Lower lobe of right lung (tissue), 2 donors: ENCODE results near the gene ITIH1. TPM values are rescaled to one million over a fixed set of nuclear protein-coding genes. Genes with fewer than 3 reads are reported as not detected.

ENCODE experiments used
- ATAC-seq, 2 donors: fragments of 200-7000 bp; cut with Tn5 transposase; one replicate each; pipeline ENCODE4 v1.9.1; 2020 to 2022; ENCODE audit warnings: mild to moderate bottlenecking in 2 of 2, moderate library complexity in 2 of 2
- DNase-seq: peaks from one replicate; pipeline ENCODE4 v3.0.0-alpha.2; 2020
- H3K27ac ChIP-seq: fragments of 200-600 bp; one replicate; pipeline ENCODE4 v1.8.0; 2022
- H3K27me3 ChIP-seq: fragments of 200-600 bp; one replicate; pipeline ENCODE4 v1.8.0; 2022; ENCODE audit warnings: low read depth
- H3K36me3 ChIP-seq: fragments of 200-600 bp; one replicate; pipeline ENCODE4 v1.8.0; 2022; ENCODE audit warnings: mild to moderate bottlenecking
- H3K4me1 ChIP-seq: fragments of 200-600 bp; one replicate; pipeline ENCODE4 v1.8.0; 2022
- H3K4me3 ChIP-seq: fragments of 200-600 bp; one replicate; pipeline ENCODE4 v1.8.0; 2022; ENCODE audit warnings: mild to moderate bottlenecking
- H3K9me3 ChIP-seq: fragments of 200-600 bp; one replicate; pipeline ENCODE4 v1.8.0; 2022
- intact Hi-C: fragments of 100-400 bp; cut with DNase I; formaldehyde crosslinking; loops from one replicate; pipeline ENCODE4 v1.11.0; 2022
- total RNA-seq: library from RNA; stranded (reverse); fragmentation: NEBNext Ultra II Directional; extraction: Animal tissue kit (Norgen Biotek cat#: 25700); gene quantifications from one replicate; pipeline ENCODE4 v1.2.1, GENCODE V29; 2021
- TF ChIP-seq, protein P1 (sequence below): fragments of 200-600 bp; IDR thresholded peaks from one replicate; pipeline ENCODE4 v1.8.0; 2022; ENCODE audit warnings: antibody characterized with exemption, mild to moderate bottlenecking
- donor health status: DM: no; HTN: yes; CAD: no; lungs with severe emphysema.

ITIH1 gene
- total RNA-seq, 1 donor from 2014 or later, result not detected

DNA sequence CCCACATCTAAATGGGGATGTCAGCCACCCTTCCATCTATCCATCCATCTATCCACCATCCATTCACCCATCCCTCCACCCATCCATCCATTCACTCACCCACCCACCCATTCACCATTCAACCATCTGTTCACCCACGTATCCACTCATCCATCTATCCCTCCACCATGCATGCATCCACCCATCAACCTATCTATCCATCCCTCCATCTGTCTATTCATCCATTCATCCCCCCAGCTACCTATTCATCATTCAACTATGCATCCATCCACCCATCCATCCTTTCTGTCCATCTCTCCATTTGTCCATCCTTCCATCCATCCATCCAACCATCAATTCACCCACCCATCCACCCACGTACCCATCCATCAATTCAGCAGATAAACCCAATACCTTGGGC is 31.8 kb downstream of the ITIH1 start:
- H3K4me3 ChIP-seq, result no peak overlapping the region
- no peaks in the 10 kb centered on the region for H3K27me3 ChIP-seq
- ATAC-seq (no peak), DNase-seq (no peak)
- TF ChIP-seq, protein P1, sequence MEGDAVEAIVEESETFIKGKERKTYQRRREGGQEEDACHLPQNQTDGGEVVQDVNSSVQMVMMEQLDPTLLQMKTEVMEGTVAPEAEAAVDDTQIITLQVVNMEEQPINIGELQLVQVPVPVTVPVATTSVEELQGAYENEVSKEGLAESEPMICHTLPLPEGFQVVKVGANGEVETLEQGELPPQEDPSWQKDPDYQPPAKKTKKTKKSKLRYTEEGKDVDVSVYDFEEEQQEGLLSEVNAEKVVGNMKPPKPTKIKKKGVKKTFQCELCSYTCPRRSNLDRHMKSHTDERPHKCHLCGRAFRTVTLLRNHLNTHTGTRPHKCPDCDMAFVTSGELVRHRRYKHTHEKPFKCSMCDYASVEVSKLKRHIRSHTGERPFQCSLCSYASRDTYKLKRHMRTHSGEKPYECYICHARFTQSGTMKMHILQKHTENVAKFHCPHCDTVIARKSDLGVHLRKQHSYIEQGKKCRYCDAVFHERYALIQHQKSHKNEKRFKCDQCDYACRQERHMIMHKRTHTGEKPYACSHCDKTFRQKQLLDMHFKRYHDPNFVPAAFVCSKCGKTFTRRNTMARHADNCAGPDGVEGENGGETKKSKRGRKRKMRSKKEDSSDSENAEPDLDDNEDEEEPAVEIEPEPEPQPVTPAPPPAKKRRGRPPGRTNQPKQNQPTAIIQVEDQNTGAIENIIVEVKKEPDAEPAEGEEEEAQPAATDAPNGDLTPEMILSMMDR, result no peak
- intact Hi-C loops, result no loop called here
- no peaks in the 10 kb centered on the region for H3K4me1 ChIP-seq
- H3K27ac ChIP-seq, result no peak overlapping the region
- H3K9me3 ChIP-seq, result no peaks in the 10 kb centered on the region
- no peaks in the 10 kb centered on the region for H3K36me3 ChIP-seq

DNA sequence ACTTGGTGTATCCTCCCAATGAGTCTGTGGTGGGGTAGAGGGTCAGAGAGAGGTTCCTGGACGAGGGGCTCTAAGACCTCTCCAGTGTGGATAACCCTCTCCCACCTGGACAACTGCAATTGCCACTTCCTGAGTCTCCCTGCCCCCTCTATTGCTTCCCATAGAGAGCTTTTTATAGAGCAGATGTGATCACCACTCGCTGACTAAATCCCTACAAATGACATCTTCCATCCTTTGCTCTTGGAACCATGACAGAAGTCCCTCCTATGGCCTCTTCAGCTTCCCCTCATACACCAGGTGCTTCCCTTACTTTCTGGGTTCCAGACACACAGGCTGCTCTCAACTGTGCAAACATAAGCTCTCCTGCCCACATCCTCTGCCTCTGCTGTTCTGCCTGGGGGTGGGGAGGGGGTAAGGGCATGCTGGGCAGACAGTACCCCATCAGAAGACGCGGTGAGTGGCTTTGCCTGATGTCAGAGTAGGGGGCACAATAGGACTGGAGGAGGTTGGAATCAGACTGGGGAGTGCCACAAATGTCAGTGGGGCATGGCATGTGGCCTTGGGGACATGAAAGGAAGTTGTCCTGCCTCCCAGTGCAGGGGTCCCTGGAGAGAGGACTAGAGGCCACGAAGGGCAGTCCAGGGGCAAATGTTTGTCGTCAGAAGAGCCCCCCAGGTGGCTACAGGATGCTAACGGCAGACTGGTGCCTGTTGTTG is 32.4 kb downstream of the ITIH1 start:
- intact Hi-C loops, result no loop called here
- no peak for DNase-seq

DNA sequence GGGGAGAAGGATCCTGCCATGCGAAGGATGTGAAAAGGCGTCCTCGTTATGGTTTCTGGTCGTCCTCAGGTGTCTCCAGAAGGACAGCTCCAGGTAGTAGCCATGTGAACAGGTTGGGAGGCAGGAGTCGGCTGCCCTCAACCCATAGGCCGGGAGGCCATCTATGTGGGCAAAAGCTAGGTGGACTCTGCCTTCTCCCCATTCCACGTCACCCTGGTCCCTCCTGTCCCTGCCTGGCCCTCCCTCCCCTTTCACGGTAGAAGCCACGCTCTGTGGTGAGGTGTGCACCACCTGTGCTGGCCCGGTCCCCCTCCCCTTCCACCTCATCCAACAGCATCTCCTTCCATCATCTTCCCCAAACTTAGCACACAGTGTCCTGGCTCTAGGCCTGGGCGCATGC is 33.5 kb downstream of the ITIH1 start:
- DNase-seq, result no peak

More for the DNA sequence above, 32.4 kb downstream of the ITIH1 start:
- Histone ChIP-seq H3K4me1 (no peaks in the 10 kb centered on the region), H3K9me3 (no peaks in the 10 kb centered on the region), H3K27me3 (no peaks in the 10 kb centered on the region), H3K36me3 (no peaks in the 10 kb centered on the region), H3K4me3 (no peak overlapping the region), H3K27ac (no peak overlapping the region)
- no peak for ATAC-seq
- TF ChIP-seq, protein P1, result no peak

DNA sequence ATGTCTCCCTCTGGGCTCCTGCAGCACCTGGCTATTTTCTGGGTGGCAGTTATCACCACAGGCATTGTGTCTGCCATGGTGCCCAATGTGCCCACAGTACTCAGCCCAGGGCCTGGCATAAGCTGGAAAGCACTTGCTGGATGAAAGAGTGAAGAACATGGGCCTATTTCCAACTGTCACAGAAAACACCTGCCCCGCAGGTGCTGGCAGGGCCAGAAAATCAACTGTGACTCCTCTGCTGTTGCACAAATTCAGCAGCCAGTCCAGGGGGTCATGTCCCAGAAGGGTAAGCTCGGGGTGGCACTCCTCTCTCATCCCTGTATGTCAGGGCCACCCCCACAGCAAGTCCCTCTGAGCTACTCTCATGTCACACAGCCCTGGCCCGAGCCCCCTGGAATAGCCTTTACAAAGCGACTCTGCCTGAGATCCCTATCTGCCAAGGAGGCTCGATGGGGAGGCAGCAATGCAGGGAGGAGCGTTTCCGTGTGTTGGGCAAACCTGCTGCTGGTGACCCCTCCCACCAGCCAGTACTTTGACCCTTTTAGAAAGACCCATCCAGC is 34.1 kb downstream of the ITIH1 start:
- H3K4me1 ChIP-seq, result no peaks in the 10 kb centered on the region
- H3K9me3 ChIP-seq, result no peaks in the 10 kb centered on the region
- H3K36me3 ChIP-seq, result no peaks in the 10 kb centered on the region
- no peak overlapping the region for H3K27ac ChIP-seq
- intact Hi-C loops, result no loop called here
- no peaks in the 10 kb centered on the region for H3K27me3 ChIP-seq
- TF ChIP-seq, protein P1, result no peak
- DNase-seq (no peak), ATAC-seq (no peak)
- H3K4me3 ChIP-seq, result no peak overlapping the region

More for the DNA sequence above, 33.5 kb downstream of the ITIH1 start:
- H3K27me3 ChIP-seq, result no peaks in the 10 kb centered on the region
- no peaks in the 10 kb centered on the region for H3K4me1 ChIP-seq
- TF ChIP-seq, protein P1, result no peak
- intact Hi-C loops, result no loop called here
- H3K4me3 ChIP-seq, result no peak overlapping the region
- H3K27ac ChIP-seq, result no peak overlapping the region
- no peaks in the 10 kb centered on the region for H3K36me3 ChIP-seq
- ATAC-seq, result no peak
- no peaks in the 10 kb centered on the region for H3K9me3 ChIP-seq

DNA sequence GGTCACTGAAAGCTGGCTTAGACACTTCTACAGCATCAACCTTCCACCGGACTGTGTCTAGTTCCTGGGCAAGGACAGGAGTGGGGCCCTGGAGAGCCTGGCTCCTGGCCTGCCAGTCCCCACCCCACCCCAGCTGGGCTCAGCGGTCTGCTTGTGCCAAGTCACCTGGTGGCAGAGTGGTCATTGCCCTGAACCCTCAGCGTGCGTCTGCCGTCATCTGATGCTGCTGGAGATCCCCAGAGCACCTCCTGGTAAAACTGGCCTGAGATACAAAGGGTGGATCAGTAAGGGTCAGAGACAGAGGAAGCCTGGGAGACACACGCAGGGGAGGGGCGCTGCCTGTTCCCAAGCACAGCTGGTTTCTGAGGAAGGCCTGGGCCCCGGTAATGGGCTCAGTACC is 36.4 kb downstream of the ITIH1 start:
- no peaks in the 10 kb centered on the region for H3K9me3 ChIP-seq
- intact Hi-C loops, result no loop called here
- no peaks in the 10 kb centered on the region for H3K4me1 ChIP-seq
- H3K4me3 ChIP-seq, result no peak overlapping the region
- DNase-seq (no peak), ATAC-seq (no peak)
- H3K27me3 ChIP-seq, result no peaks in the 10 kb centered on the region
- TF ChIP-seq, protein P1, result no peak
- no peak overlapping the region for H3K27ac ChIP-seq
- no peaks in the 10 kb centered on the region for H3K36me3 ChIP-seq
